HG03571 (cell line): ENCODE measurements around the gene DUSP8.
"Not testable (repeated sequence)": the region's sequence is repeated elsewhere in the genome, so short reads cannot be mapped to it uniquely, and the experiment has no call there.

ENCODE experiments used
- ATAC-seq: cut with Tn5 transposase; IDR thresholded peaks from one replicate; pipeline ENCODE4 v1.9.1; 2021; ENCODE audit not compliant: unreplicated experiment

The DUSP8 gene

GRCh38 chr11:1516273-1517067, 55.6 kb downstream of the DUSP8 start:
- ATAC-seq, result no peak

DNA sequence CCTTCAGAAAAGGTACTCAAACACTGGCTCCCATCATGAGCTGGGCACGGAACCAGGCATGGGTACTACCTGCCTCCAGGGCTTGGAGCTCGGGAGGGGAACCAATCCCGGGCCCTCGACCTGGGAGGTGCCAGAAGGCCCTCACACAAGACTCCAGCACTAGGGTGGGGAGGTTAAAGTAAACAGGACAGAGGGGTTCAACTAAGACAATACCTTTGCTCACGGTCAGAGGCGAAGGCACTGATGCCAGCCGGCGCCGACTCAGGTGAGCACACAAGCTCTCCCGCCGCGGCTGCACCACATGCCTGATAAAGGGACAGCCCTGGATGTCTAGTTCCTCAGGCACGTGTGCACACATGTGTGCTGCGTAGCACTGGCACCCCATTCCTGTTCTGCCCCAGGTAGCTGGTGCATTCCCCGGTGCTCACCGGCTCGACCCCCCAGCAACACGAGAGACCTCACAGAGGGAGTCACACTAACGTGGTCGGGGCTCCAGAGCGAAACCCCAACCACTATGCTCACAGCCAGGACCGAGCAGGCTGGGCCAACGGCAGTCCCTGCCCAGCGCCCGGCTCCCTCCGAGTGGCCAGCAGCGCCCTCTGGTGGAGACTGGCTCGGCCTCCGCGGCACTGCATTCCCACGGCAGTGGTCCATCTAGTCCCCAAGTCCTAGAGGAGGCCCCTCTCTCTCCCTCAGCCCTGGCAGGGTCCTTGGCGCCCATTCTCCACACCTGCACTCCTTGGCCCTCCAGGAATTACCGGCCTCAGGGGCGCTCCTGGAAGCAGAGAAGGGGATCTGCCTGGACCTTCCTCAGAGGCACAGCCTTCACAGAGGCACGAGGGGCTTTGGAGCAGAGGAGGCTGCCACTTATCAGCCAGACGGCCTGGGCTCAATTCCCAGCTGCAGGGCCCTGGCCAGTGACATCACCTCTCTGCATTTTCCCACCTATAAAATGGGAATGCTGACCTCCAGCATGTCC, 56.7 kb downstream of the DUSP8 start:
- ATAC-seq, result no peak

DNA sequence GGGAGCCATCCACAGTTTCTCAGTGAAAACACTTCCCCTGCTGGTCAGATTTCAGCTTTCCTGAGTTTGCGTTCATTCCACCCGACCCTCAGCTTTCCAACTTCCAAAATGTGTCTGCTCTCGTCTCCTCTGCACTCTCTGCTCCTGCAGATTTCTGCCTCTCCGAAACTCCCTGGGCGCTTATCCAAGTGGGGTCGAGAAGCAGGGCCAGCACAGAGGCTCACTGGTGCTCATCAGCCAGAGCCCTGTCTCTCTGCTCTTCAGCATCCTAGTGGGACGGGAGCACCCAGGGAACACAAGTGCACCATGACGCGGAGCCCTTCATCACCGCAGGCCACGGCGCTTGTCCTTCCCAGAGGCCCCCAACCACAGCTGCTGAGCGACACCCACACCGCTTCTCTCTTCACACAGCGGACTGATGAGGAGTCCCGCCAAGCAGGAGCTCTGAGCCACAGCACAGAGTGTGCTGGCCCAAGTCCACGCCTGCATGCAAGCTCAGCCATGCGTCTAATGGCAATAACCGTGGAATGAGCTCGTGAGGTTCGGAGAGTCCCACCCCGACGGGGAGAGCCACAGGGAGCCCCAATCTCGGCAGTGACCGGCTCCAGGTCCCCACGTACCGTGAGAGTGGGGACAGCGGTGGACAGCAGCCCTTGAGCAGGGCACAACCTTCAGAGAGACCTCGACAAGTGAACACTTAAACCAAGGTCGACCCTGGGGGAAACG, 57.6 kb downstream of the DUSP8 start:
- no peak for ATAC-seq

DNA sequence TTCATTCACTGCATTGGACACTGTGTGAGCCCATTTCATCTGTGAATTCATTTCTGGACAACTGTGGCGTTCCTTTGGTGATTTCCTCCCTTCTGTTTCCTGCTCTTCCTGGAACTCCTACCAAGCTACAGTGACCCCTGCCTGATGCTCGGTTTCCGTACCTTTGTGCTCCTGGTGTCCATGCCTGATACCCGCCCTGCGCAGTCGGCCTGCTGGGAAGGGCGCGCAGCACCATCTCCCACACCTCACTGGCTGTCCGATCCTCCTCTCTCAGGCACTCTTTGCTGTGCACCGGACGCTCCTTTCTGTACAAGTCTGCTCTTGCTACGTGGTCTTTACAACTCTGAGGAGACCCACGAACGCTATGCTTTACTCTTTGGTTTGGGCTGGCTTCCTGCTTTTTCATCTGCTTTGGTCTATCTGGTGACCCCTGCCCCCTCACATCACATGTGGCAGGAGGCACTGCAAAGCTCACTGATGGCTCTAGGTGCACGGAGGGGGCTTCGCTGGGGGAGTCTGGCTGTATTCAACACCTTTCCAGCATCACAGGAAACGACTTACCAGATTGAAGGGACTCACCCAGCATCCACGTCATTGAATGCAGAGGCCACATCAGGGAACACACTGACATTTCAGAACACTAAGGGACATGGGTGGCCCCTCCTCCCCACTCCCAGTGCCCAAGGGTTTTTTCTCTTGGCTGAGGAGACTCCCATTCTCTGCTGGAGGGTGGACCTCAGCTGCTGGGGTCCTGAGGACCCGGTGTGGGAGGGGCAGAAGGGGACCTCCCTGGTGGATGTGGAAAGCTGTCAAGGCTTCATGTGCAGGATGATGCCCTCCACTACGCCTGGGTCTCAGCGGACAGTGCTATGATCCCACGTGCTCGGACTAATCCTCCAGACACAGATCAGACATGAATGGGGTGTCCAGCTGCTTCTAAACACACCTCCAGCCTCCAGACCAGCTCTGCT, 58.5 kb downstream of the DUSP8 start:
- ATAC-seq, result no peak

- not testable (repeated sequence) for ATAC-seq
Measured at GRCh38 chr11:1512531-1513258, 59.4 kb downstream of the DUSP8 start.

GRCh38 chr11:1511937-1512496, 60.1 kb downstream of the DUSP8 start:
- ATAC-seq, result no peak

- no peak for ATAC-seq
Measured at GRCh38 chr11:1510928-1511327, 61.1 kb downstream of the DUSP8 start.

GRCh38 chr11:1510351-1510750, 61.7 kb downstream of the DUSP8 start:
- ATAC-seq, result not testable (repeated sequence)

GRCh38 chr11:1509626-1510255, 62.3 kb downstream of the DUSP8 start:
- no peak for ATAC-seq

GRCh38 chr11:1508986-1509385, 63.1 kb downstream of the DUSP8 start:
- no peak for ATAC-seq

DNA sequence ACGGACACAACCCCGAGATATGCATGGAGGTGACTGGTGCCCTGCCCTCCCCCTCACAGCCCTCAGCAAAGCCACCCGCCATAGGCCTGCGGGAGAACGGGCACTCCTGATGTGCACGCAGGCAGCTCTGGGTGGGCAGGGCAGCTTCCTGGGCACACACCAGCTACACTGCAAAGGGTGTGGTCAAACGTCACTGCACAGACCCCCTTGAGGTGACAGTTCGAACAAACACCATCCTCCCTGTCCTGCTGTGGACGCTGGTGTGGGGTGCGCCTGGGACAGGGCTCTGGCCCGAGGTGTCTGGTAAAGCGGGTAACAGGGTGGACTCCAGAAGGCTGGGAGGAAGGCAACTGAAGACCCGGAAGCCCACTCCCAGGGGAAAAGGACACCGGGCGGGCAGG, 63.6 kb downstream of the DUSP8 start:
- ATAC-seq, result no peak

GRCh38 chr11:1507381-1508140, 64.5 kb downstream of the DUSP8 start:
- ATAC-seq, result no peak

GRCh38 chr11:1506981-1507380, 65.1 kb downstream of the DUSP8 start:
- ATAC-seq, result no peak

DNA sequence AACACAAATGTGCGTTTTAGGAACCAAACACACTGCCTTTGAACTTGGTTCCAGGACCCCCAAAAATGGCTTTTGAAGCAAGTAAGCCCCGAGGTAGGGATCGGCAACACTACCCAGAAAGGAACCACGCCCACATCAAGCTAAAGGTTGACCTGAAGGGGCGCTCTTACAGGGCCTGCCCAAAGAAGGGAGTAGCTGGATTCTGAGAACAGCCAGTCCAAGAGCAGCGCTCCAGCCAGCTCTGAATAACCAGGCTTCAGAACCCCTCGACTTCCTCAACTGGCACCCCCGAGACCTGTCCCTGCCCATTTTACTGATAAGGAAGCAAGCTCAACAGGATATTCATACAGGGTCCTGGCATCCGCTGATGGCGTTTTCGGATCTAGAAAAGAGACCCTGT, 66.6 kb downstream of the DUSP8 start:
- no peak for ATAC-seq

DNA sequence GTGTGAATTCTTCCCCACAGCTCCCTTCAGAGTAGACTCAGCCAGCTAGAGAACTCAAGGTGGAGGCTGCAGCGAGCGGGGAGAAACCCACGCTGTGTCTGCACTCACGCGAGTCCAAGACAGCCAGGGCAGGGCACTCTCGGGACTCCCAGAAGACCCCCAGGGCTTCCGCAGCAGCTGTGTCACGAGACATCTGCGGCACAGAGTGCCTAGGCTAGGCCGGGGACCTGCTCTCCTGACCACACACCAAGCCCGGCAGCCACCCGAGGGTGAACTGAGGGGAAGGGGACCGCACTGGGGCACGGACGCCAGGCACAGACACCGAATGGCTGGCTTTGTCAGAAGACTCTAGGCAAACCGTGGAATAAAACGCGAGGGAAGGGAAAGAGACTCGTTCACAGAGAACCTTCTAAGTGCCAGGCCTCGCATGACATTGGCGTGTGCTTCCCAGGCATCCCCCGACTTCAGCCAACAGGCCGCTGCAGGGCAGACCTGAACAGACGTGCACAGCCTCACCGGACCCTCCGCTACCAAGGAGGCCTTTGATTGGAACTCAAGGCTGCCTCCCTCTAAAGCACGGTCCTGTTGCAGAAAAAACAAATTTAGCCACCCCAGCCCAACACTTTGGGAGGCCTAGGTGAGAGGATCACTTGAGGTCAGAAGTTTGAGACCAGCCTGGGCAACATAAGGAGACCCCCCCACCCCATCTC, 67.3 kb downstream of the DUSP8 start:
- no peak for ATAC-seq

DNA sequence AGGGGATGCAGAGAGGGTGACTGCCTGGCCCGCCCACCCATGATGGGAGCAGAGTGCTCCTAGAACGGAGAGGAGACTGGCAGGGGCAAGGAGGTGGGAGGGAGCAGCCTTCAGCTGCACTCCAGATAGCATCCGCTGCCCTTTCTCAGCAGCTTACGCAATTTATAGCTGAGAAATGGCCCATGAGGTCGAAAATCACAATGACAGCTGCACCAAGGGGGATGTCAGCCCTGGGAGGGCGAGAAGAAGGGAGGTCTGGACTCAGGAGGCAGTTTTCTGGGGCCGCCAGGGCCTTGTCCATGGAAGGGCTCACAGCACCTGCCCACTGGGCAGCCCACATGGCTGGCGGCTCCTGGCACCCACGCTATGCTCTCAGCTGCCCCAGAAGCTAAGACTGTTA, 67.9 kb downstream of the DUSP8 start:
- ATAC-seq, result no peak
